Choroid plexus epithelial cell (primary cell): ENCODE data around the gene ADRA2C.
"Not testable (repeated sequence)": the region's sequence is repeated elsewhere in the genome, so short reads cannot be mapped to it uniquely, and the experiment has no call there.

ENCODE experiments used
- DNase-seq: peaks from one replicate; pipeline ENCODE4 v3.0.0-alpha.2; 2010; ENCODE audit warnings: low read depth
- H3K4me3 ChIP-seq: 2 replicates; pipeline ENCODE4 v1.5.1; 2011; ENCODE audit warnings: low read depth, mild to moderate bottlenecking, control low read depth, low read length, moderate library complexity
- TF ChIP-seq, protein P1 (sequence below): conservative IDR thresholded peaks from 2 replicates; pipeline ENCODE4 v1.5.1; 2011; ENCODE audit warnings: low read depth, mild to moderate bottlenecking, control low read depth, inconsistent platforms, low read length, moderate library complexity

The ADRA2C gene

DNA sequence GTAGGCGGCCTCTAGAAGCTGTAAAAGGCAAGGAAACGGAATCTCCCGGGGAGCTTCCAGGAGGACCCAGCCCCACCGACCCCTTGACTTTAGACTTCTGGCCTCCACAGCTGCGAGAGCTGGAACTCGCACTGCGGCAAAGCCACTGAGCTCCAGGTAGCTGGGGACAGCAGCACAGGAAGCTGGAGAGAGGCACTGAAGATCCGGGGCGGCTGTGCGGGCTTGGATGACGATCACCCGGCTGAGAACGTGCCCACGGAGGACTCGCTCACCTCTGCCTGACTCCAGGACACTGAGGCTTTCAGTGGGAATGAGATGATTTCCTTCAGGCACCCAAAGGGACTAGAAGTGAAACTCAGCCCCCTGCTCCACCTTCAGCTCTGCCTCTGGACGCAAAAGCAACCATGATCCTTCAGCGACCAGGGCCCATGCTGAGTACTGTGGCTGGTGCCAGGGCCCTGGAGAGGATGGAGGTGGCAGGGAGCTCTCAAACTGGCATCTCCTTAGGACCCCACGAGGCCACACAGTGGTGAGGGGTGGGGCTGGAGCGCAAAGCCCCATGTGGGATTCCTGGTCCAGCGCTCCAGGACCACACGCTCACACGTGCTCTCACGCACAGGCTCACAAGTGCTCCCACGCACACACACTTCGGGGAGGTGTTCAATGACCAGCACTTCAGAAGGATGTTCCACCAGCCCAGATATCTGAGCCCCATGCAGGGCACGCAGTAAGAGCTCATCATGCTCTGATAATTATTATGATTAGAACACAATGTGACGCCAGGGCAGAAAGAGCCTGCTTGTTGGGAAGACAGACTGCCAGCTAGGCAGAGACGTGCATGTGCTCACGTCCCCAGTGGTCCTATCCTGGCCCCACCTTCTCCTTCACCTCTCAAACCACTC is 47.2 kb downstream of the ADRA2C start:
- DNase-seq: no peak
- TF ChIP-seq, protein P1, sequence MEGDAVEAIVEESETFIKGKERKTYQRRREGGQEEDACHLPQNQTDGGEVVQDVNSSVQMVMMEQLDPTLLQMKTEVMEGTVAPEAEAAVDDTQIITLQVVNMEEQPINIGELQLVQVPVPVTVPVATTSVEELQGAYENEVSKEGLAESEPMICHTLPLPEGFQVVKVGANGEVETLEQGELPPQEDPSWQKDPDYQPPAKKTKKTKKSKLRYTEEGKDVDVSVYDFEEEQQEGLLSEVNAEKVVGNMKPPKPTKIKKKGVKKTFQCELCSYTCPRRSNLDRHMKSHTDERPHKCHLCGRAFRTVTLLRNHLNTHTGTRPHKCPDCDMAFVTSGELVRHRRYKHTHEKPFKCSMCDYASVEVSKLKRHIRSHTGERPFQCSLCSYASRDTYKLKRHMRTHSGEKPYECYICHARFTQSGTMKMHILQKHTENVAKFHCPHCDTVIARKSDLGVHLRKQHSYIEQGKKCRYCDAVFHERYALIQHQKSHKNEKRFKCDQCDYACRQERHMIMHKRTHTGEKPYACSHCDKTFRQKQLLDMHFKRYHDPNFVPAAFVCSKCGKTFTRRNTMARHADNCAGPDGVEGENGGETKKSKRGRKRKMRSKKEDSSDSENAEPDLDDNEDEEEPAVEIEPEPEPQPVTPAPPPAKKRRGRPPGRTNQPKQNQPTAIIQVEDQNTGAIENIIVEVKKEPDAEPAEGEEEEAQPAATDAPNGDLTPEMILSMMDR: no peak
- no peak overlapping the region for H3K4me3 ChIP-seq

DNA sequence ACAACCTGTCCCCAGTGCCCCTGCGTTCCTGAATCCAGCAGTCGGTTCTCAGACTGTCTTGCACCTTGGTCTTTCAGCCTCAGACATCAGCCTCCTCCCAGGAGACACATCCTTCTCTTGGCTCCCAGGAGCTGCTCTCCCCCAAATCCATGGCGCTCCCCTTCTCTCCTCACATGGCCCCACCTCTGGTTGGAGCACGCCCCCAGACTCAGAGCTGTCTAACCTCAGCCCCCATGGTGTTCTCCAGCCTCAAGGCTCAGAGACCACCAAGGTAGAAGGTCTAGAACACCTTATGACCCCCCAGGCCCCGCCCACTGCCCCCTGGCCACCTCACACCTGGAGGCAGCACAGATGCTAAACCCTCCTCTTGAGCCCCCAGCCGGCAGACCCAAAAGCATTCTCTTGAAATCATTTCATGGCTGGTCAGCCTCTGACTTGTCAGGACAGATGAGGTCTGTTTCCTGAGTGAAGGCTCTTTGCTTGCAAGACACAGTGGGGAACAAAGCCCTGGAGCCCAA is 47.9 kb downstream of the ADRA2C start:
- no peak for DNase-seq
- TF ChIP-seq, protein P1: no peak
- no peak overlapping the region for H3K4me3 ChIP-seq

DNA sequence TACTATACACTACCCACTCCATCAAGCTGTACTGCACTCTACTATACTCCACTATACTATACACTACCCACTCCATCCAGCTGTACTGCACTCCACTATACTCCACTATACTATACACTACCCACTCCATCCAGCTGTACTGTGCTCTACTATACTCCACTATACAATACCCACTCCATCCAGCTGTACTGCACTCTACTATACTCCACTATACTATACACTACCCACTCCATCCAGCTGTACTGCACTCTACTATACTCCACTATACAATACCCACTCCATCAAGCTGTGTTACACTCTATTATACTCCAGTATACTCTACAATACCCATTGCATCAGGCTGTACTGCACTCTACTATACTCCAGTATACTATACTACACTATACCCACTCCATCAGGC is 48.7 kb downstream of the ADRA2C start:
- not testable (repeated sequence) for H3K4me3 ChIP-seq, DNase-seq

DNA sequence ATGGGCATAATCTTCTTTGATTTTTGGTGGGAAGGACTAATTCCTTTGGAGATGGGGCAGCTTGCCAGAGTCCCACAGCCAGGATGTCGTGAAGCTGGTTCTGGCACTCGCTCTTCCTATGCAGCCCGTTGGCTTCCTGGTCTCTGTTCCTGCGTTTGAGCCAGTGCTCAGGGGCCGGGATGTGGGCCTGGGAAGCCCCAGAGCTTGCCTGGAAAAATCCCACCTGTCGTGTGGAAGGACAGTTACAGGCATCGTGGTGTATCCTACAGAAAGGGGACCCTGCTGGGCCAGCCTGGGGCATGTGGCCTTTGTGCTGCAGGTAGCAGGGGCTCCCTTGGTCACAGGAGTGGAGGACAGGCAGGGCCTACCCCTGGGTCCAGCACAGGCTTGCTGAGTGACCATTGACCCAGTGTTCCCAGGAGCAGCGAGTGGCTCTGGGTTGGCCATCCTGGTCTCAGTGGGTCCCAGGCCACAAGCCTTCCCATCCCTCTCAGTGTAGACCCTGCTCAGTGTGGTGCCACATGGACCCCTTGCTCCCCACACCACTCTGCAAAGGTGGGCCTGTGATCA is 50.2 kb downstream of the ADRA2C start:
- no peak overlapping the region for H3K4me3 ChIP-seq
- DNase-seq: no peak
- TF ChIP-seq, protein P1: no peak

DNA sequence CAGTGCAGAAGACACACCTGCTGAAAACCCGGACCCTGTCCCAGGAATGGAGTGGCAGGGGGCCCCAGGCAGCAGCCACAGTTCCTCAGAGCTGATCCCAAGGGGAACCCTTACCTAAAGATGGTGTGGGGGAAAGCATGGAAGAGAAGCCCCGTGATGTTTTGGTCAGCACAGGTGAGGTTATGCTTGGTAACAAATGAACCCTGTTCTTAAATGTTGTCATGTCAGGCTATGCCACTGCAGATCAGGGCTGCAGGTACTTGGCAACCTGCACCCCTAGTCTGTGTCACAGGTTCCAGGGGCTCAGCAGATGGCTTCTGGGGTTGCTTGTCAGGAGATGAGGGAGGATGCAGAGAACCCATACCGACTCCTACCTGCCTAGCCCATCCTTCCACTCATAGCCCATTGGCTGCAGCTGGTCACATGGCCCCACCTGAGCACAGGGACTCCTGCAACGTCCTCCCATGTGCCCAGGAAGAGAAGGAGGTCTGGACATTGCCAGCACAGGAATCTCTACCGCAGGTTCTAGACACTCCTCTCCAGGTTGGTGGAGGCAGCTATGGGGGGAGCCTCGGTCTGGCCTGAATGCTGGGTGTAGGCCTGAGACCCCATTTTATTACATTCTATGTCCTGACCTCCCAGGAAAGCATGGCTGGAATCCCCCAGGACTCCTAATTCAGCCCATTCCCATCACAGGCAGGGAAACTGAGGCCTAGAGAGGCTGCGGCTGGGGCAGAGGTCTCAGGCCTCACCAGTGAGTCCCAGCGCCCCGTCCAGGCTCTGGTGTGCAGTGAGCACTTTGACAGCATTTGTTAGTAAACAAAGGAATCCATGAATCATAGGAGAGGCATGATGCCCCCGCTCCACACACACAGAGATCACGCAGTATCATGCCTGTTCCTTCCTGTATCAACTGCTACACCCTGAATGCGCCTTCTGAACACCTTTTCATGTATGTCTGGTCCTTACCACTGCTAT is 51.1 kb downstream of the ADRA2C start:
- TF ChIP-seq, protein P1: no peak
- no peak for DNase-seq
- H3K4me3 ChIP-seq: no peak overlapping the region
